HG02970 (cell line): ENCODE measurements around the gene PHF21A.

Experiments used
- ATAC-seq: cut with Tn5 transposase; IDR thresholded peaks from one replicate; pipeline ENCODE4 v1.9.1; 2021; ENCODE audit warnings: mild to moderate bottlenecking, moderate library complexity, moderate number of reproducible peaks; ENCODE audit not compliant: unreplicated experiment, low FRiP score

PHF21A gene

DNA sequence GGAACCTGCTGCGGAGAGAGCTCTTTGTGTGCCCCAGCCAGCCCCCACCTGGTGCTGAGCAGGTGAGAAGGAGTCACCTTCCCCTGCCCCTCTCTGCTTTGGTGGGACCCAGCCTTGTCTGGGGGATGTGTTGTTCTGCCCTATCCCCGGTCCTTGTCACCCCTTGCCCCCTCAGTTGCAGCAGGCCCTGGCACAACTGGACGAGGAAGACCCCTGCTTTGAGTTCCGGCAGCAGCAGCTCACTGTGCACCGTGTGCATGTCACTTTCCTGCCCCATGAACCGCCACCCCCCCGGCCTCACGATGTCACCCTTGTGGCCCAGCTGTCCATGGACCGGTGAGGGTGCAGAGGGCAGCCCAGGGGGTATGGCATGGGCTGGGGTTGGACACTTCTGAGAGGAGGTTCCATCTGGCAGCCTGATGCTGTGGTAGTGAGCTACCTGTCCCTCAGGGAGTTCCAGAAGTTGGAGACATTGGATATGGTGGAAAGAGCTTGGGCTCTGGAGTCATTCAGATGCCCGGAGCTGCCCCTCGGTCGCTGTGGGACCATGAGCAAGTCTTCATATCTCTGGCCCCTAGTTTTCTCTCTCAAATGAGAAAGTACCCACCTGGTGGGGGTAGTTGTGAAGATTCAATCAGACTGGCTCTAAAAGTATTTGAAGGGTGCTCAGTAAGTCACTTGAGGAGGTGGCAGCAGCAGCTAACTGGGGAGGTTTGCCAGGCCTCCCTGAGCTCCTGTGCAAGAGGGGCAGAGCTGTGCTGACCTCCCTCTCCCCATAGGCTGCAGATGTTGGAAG, 194.5 kb downstream of the PHF21A start:
- no peak for ATAC-seq

- no peak for ATAC-seq
These were observed 195.3 kb downstream of the PHF21A start for GRCh38 chr11:45926001-45926401.

- ATAC-seq: no peak
These were observed 195.7 kb downstream of the PHF21A start for GRCh38 chr11:45925550-45925949.

- no peak for ATAC-seq
These were observed 196.3 kb downstream of the PHF21A start for GRCh38 chr11:45924927-45925326.

- no peak for ATAC-seq
These were observed 197.0 kb downstream of the PHF21A start for GRCh38 chr11:45924036-45924915.

DNA sequence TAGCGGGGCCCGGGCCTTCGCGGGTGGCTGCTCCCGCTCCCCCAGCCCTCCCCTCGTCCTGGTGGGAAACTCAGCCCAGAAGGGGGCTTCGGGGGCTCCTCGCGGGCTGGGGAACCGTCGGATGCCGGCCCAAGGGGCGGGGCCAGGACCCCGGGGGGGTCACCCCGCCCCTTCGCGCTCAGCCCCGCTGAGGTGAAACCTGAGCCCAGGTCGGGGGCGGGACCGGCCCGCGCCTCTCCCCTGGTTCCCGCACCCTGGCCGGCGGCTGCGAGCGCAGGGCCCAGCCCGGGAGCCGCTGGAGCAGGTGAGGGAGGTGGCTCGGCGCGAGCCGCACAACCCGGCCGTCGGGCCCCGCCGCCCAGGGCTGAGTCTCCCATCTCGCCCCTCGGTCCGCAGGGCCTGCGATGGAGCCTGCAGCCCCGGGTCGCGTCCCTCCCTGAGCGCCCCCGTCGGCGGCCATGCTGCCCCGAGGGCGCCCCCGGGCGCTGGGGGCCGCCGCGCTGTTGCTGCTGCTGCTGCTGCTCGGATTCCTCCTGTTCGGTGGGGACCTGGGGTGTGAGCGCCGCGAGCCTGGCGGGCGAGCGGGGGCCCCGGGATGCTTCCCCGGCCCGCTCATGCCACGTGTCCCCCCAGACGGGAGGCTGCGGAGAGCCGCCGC, 198.7 kb downstream of the PHF21A start, which contains the start of gene LARGE2:
Gene LARGE2, plus strand, starts transcription at position 232 of the 658 bp plus-strand sequence. Its CDS starts 227 bp downstream, at position 459.
- no peak for ATAC-seq

DNA sequence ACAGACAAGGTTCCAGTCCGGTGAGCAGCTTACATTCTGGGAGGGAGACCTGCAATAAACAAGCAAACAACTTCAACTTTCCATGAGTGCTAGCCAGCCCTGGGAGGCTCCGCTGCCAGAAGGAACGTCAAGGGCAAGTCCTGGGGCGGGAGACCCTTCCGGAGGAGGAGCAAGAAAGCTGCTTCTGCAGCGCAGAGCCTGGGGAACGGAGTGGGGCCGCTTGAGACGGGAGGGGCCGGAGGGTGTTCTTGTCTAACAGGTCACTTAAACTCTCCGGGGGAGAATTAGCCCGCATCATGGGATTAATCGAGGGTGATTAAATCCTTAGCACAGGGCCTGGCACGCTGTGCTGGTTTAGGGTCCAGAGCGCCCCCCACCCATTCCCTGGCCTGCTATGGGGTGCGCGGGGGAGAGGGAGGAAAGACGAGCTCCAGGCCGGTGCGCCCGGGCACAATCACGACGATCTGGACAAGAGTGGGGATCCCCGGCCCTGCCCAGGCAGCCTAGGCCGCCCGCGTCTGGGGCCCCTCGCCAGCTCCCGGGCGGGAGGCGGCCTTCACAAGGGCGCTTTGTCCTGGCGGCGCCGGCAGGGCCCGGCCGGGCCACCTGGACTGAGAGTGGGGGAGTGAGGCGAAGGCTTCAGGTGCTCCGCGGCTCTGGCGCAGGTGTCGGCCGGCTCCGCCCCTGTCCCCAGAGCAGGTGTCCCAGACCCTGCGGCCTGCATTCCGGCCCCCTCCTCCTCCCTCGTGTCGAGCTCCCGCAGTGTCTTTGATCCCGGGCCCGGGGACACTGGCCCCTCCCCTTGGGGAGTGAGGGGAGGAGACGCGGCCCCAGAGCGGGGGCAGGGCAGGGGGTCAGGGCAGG, 199.5 kb downstream of the PHF21A start:
- no peak for ATAC-seq

DNA sequence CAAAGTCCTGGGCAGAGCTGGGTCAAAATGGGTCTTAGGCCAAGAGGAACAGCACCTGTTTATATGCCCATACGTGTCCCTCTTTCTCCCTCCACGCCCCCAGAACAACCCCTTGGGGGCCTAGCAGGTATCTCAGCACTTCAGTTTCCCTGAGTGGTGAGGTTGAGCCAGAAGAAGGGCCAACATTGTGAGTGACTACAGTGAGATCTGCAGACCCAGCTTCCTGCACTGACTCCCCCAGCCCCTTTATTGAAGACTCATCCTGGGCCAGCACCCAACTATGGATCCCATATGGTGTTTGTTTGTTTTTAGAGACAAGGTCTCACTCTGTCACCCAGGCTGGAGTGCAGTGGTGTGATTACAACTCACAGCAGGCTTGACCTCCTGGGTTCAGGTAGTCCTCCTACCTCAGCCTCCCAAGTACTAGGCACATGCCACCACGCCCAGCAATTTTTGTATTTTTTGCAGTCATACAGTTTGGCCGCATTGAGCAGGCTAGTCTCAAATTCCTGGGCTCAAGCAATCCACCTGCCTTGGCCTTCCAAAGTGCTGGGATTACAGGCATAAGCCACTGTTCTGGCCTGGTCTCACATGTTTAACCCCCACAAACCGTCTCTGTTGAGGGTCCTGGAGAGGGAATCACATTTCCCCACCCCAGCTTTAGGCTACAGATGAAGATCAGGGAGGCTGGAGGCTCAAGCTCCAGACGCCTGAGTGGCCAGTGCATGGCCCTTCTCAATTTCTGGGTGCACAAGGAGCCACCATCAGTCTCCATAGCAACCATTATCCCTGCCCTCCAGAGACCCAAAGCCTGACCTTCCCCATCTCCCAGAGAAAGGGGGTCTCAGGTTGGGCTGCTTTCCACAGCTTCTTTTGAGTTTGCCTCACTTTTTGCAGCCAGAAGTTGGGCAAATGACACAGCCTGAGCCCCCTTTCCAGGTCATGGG, 200.4 kb downstream of the PHF21A start:
- no peak for ATAC-seq

DNA sequence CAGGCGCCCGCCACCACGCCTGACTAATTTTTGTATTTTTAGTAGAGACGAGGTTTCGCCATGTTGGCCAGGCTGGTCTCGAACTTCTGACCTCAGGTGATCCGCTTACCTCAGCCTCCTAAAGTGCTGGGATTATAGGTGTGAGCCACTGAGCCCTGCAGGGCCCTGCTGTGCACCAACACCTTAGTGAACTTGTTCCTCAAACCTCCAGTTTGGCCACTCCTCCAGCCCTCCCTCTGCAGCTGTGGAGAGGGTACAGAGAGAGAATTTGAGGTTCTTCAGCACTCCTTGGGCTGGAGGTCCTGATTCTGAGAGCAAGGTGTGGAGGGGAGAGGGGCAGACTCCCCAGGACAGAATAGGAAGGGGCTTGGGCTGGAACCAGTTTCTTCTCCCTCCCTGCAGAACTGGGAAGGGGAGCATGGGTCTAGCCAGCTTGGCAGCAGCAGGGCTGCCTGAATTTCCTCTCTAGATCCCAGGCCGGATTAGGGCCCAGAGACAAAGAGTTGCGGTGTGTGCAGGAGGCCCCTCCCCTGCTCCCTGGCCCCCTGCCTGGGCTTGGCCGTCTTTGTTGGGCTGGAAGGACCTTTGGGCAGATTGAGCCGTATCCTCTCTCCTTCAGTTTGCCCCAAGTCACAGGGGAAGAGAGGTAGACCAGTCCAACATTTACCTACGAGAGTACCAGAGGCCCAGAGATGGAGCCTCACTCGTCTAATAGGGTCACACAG, 201.3 kb downstream of the PHF21A start:
- no peak for ATAC-seq

- ATAC-seq: no peak
These were observed 202.1 kb downstream of the PHF21A start for GRCh38 chr11:45918962-45919675.

DNA sequence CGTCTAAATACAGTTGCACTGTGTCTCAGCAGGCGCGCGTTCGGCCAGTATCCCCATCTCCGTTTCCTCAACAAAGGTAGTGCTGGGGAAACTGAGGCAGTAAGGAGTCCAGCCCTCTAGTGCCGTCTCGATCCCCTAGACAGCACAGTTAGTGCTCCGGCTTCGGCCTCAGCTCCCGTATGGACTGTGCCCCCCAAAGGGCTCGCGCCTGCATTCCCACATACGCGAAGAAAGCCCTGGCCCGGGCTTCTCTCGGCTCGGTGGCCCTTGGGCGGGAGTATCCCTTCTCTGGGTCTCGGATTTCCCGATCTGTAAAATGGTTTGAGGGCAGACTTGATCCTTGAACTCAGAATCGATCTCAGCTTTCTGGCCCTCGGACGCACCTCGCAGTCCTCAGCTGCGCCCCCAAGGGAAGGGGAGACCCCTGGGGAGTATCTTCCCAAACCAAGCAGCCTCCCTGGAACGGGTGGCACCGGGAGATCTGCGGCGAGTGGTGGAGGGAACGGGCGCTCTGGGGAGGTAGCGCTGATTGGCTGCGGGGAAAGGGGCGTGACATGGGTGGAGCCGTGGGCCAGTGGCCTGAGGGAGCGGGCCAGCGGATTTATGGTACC, 202.8 kb downstream of the PHF21A start:
- ATAC-seq: no peak

GRCh38 chr11:45917623-45918330, 203.5 kb downstream of the PHF21A start, which contains the start of gene PEX16:
Gene PEX16 (minus strand): TSS chr11:45917877. CDS start chr11:45917811, 66 bp downstream.
- peak; percentile 86 for ATAC-seq

- no peak for ATAC-seq
These were observed 204.0 kb downstream of the PHF21A start for GRCh38 chr11:45917286-45917622.

- ATAC-seq: no peak
These were observed 205.8 kb downstream of the PHF21A start for GRCh38 chr11:45915446-45915845.

DNA sequence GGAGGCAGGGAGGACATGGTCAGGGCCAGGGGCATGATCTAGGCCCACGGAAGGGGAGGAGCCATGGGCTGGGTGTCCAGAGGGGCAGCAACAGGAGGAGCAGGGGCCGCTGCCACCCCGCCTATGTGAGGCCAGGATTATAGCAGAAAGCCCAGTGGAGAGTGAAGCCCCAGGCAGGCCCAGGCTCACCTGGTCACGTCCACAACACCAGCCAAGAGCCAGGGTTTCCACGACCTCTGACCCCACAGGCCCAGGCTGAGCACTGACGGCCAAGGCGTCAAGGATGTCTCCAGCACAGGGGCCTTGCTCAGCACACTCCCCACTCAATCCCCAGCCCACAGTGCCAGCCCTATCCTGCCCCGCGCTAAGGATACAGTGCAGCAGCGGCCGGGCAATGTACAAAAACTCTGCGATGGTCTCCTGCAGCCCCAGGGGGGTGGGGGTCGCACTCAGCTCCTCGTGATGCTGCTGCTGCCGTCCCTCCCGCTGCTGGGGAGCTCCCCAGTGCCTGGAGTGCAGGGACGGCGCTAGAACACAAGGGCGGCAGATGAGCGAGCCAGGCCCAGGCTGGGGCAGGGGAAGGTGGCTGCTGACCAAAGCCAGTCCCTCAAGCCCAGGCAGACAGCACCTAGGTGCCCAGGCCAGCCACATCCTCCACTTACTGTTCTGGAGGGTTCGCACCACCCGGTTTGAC, 207.2 kb downstream of the PHF21A start:
- no peak for ATAC-seq

DNA sequence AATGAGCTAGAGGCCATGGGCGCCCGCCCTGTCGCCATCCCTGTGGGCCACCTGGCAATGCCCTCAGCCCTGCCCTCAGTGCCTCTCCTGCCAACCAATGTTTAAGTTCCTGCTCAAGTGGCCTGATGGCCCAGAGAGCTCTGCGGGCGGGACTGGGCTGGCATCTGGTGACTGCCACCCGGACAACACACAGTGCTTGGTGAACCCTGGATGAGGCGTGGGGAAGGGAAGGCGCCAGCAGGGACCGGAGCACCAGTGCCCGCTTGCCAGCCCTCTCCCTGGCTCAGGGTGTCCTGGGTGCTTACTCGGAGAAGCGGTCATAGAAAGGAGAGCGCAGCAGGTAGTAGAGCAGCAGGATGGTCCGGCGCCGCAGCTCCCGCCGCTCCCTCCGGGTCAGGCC, 207.7 kb downstream of the PHF21A start:
- ATAC-seq: no peak
